PFSK-1 (cell line): Measurements from ENCODE around the gene FOXO3.

Experiments used
- FOXP2 ChIP-seq: optimal IDR thresholded peaks from 2 replicates; pipeline ENCODE3; 2011; ENCODE audit warnings: borderline replicate concordance, control low read depth, inconsistent platforms; ENCODE audit not compliant: insufficient read depth; ENCODE audit errors: extremely low read length, extremely low read depth
- POLR2AphosphoS5 ChIP-seq: IDR thresholded peaks from 2 replicates; pipeline ENCODE4 v1.6.1; 2012; ENCODE audit warnings: low read depth, mild to moderate bottlenecking, control low read depth, low read length, moderate library complexity
- REST ChIP-seq, 2 experiments: IDR thresholded peaks; 2 replicates each; pipeline versions ENCODE4 v1.6.1 to v1.8.0; 2011 to 2012; ENCODE audit warnings: low read depth in 2 of 2, low read length in 2 of 2, control low read depth in 1 of 2, inconsistent platforms in 1 of 2, mild to moderate bottlenecking in 1 of 2, moderate library complexity in 1 of 2; ENCODE audit not compliant: insufficient read depth in 1 of 2
- SIN3A ChIP-seq: IDR thresholded peaks from 2 replicates; pipeline ENCODE4 v1.6.1; 2012; ENCODE audit warnings: mild to moderate bottlenecking, low read length, moderate library complexity, borderline replicate concordance; ENCODE audit not compliant: insufficient read depth
- TAF1 ChIP-seq: IDR thresholded peaks from 2 replicates; pipeline ENCODE4 v1.6.1; 2012; ENCODE audit warnings: low read length, control low read depth, borderline replicate concordance; ENCODE audit not compliant: insufficient read depth

- TF ChIP-seq TAF1 (no peak), SIN3A (no peak), POLR2AphosphoS5 (no peak), REST (IDR thresholded peaks at IDR 0.05; ENCODE audit: insufficient read depth in 1 of 2, low read depth in 2 of 2, low read length in 2 of 2) (no peak), FOXP2 (no peak)
Observed at GRCh38 chr6:108623995-108624394, 63.3 kb downstream of the FOXO3 start.
